ENCODE results near the gene RHEB. TPM values are rescaled to one million over a fixed set of nuclear protein-coding genes. Genes with fewer than 3 reads are reported as not detected.

RHEB gene
- total RNA-seq, 1 donor from 2014 or later, result 225 TPM

GRCh38 chr7:151420144-151420543 is 99.6 kb downstream of the RHEB start:
- H3K36me3 Mint-ChIP-seq, result peaks cover 5% of the 10 kb centered on the region
- H3K4me1 Mint-ChIP-seq, result peaks cover 12% of the 10 kb centered on the region
- no peak overlapping the region for H3K4me3 ChIP-seq
- H3K4me1 ChIP-seq, result no peaks in the 10 kb centered on the region
- no peak overlapping the region for H3K27ac Mint-ChIP-seq
- no peaks in the 10 kb centered on the region for H3K9me3 ChIP-seq (ENCODE audit: low read depth)
- H2AFZ ChIP-seq (replicated peaks), result no peak overlapping the region
- H4K20me1 ChIP-seq (ENCODE audit: low read depth), result no peaks in the 10 kb centered on the region
- no peaks in the 10 kb centered on the region for H3K79me2 ChIP-seq (ENCODE audit: low read depth)
- H3K27me3 ChIP-seq, result peaks cover 27% of the 10 kb centered on the region
- peaks cover 13% of the 10 kb centered on the region for H3K27me3 Mint-ChIP-seq (ENCODE audit: insufficient read depth, low read depth)
- no peak overlapping the region for H3K4me2 ChIP-seq
- no peak for TF ChIP-seq CTCF (IDR thresholded peaks at IDR 0.05)
- no peak for TF ChIP-seq EZH2 (IDR thresholded peaks at IDR 0.05)
- no peak for TF ChIP-seq EZH2phosphoT487 (IDR thresholded peaks at IDR 0.05)
- H3K9ac ChIP-seq, result no peak overlapping the region
- peaks cover 43% of the 10 kb centered on the region for H3K9me3 Mint-ChIP-seq
- H3K36me3 ChIP-seq, result no peaks in the 10 kb centered on the region
- DNase-seq (ENCODE audit: low spot score), result no peak
- no peak overlapping the region for H3K27ac ChIP-seq
- no peak overlapping the region for H3K4me3 Mint-ChIP-seq
- H3F3A ChIP-seq (ENCODE audit: low read depth), result peaks cover 1% of the 10 kb centered on the region

- no peak overlapping the region for H3K4me2 ChIP-seq
- no peak overlapping the region for H2AFZ ChIP-seq (replicated peaks)
- Mint-ChIP-seq H3K27me3 (ENCODE audit: insufficient read depth, low read depth) (peaks cover 7% of the 10 kb centered on the region), H3K36me3 (peaks cover under 1% of the 10 kb centered on the region), H3K4me3 (no peak overlapping the region), H3K4me1 (peaks cover 12% of the 10 kb centered on the region), H3K9me3 (peaks cover 25% of the 10 kb centered on the region), H3K27ac (no peak overlapping the region)
- H3K4me1 ChIP-seq, result no peaks in the 10 kb centered on the region
- no peaks in the 10 kb centered on the region for H3K79me2 ChIP-seq (ENCODE audit: low read depth)
- TF ChIP-seq EZH2 (IDR thresholded peaks at IDR 0.05) (no peak), CTCF (IDR thresholded peaks at IDR 0.05) (no peak), EZH2phosphoT487 (IDR thresholded peaks at IDR 0.05) (no peak)
- DNase-seq (ENCODE audit: low spot score), result no peak
- H3K9ac ChIP-seq, result no peak overlapping the region
- no peaks in the 10 kb centered on the region for H3K9me3 ChIP-seq (ENCODE audit: low read depth)
- H3K27me3 ChIP-seq, result peaks cover 59% of the 10 kb centered on the region
- H3K36me3 ChIP-seq, result no peaks in the 10 kb centered on the region
- no peaks in the 10 kb centered on the region for H3F3A ChIP-seq (ENCODE audit: low read depth)
- H4K20me1 ChIP-seq (ENCODE audit: low read depth), result no peaks in the 10 kb centered on the region
- no peak overlapping the region for H3K4me3 ChIP-seq
- no peak overlapping the region for H3K27ac ChIP-seq
These were observed 102.8 kb downstream of the RHEB start for GRCh38 chr7:151416941-151417315.

DNA sequence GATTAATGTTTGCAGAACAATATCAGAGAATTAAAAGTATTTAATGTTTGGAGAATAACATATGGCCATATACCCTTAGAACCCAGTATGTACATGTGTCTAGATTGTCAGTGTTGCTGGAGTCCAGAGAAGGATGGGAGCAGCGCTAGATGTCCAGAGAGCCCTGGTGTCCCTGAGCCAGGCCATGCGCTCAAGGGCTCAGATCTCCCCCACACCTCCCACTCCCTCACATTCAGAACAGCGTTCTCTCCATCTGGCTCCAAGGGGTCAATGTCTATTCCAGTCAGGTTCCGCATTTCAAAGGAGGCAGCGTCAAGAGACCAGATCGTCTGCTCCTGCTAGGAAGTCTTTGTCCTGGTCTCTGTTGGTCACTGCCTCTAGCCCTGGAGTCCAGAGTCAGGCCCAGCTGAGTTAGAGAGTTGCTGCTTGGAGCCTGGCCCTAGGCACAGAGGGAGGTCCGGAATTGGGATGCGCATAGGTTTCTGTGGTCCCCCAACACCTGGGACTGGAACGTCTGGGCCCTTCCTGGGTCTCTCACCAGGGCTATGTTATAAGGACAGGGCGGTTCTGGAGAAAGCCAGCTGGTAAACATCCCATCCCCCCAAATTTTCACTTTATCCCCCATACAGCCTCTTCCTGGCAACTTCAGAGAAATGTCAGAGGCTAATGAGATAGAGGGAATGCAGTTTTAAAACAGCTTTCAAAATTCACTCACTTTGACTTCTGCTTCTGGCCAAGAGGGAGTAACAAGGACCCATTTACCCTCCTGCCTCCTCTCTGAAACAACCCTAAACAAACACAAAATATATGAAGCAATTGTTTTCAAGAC is 103.4 kb downstream of the RHEB start:
- no peak for TF ChIP-seq EZH2 (IDR thresholded peaks at IDR 0.05)
- no peak for TF ChIP-seq EZH2phosphoT487 (IDR thresholded peaks at IDR 0.05)
- TF ChIP-seq CTCF (IDR thresholded peaks at IDR 0.05), result no peak
- Histone ChIP-seq H3K9me3 (ENCODE audit: low read depth) (no peaks in the 10 kb centered on the region), H3K27ac (no peak overlapping the region), H4K20me1 (ENCODE audit: low read depth) (no peaks in the 10 kb centered on the region), H3K9ac (no peak overlapping the region), H2AFZ (replicated peaks) (no peak overlapping the region), H3K27me3 (peaks cover 65% of the 10 kb centered on the region), H3K4me2 (no peak overlapping the region), H3F3A (ENCODE audit: low read depth) (no peaks in the 10 kb centered on the region), H3K4me3 (no peak overlapping the region), H3K4me1 (peaks cover 2% of the 10 kb centered on the region), H3K36me3 (no peaks in the 10 kb centered on the region), H3K79me2 (ENCODE audit: low read depth) (no peaks in the 10 kb centered on the region)
- Mint-ChIP-seq H3K36me3 (no peaks in the 10 kb centered on the region), H3K9me3 (peaks cover 19% of the 10 kb centered on the region), H3K4me1 (peaks cover 12% of the 10 kb centered on the region), H3K27me3 (ENCODE audit: insufficient read depth, low read depth) (peaks cover 9% of the 10 kb centered on the region), H3K27ac (no peak overlapping the region), H3K4me3 (no peak overlapping the region)
- no peak for DNase-seq (ENCODE audit: low spot score)

Small RNA genes lying within 50 kb of the gene (microRNA-seq; reads per million reads assigned to microRNA genes)
- gene MIR3907, result not detected

Small RNA genes lying within 50 kb of the gene (small RNA-seq; reads per million reads assigned to genes)
- not detected for gene MIR3907
- not detected for gene RN7SL76P

Other genes with a start within 250 kb of the RHEB start
- 56.3 and 61.7 TPM in 2 replicates for gene NUB1, start 178.1 kb downstream of the RHEB start, total RNA-seq (ENCODE audit: low replicate concordance)
- 15.0 and 33.0 TPM in 2 replicates for gene WDR86, start 109.9 kb downstream of the RHEB start, total RNA-seq (ENCODE audit: low replicate concordance)
- 1.1 TPM in 1 of 2 replicates, not detected in the other for gene CRYGN, start 79.8 kb downstream of the RHEB start, total RNA-seq (ENCODE audit: low replicate concordance)